HG02852 (cell line): Measurements from ENCODE around the gene RASSF5.
A peak's percentile ranks its signal among the peaks of the same experiment; 100 is the strongest.

Experiments used
- ATAC-seq: cut with Tn5 transposase; IDR thresholded peaks from one replicate; pipeline ENCODE4 v1.9.1; 2021; ENCODE audit warnings: mild to moderate bottlenecking, moderate library complexity; ENCODE audit not compliant: unreplicated experiment

The RASSF5 gene, protein sequence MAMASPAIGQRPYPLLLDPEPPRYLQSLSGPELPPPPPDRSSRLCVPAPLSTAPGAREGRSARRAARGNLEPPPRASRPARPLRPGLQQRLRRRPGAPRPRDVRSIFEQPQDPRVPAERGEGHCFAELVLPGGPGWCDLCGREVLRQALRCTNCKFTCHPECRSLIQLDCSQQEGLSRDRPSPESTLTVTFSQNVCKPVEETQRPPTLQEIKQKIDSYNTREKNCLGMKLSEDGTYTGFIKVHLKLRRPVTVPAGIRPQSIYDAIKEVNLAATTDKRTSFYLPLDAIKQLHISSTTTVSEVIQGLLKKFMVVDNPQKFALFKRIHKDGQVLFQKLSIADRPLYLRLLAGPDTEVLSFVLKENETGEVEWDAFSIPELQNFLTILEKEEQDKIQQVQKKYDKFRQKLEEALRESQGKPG

DNA sequence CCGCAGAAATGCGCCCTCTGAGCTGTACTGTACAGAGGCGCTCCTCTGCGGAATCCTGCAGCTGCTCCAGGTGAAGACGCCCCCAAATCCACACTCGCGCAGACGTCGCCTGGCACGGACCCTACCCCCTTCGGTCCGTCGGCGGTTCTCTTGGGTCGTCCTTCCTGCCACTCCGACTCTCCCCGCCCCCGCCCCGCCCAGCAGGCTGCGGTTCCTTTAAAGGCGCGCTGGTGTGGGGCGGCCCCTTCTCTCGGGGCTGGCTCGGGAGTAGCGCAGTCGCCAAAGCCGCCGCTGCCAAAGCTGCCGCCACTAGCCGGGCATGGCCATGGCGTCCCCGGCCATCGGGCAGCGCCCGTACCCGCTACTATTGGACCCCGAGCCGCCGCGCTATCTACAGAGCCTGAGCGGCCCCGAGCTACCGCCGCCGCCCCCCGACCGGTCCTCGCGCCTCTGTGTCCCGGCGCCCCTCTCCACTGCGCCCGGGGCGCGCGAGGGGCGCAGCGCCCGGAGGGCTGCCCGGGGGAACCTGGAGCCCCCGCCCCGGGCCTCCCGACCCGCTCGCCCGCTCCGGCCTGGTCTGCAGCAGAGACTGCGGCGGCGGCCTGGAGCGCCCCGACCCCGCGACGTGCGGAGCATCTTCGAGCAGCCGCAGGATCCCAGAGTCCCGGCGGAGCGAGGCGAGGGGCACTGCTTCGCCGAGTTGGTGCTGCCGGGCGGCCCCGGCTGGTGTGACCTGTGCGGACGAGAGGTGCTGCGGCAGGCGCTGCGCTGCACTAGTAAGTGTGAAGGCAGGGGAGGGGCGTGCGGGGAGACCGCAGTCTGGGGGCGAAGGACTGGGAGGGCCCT lies at the start of gene RASSF5:
RASSF5 (plus strand) TSS at position 248 of the 846 bp plus-strand sequence; CDS start at position 320, 72 bp downstream.
- peak; percentile 57 for ATAC-seq

DNA sequence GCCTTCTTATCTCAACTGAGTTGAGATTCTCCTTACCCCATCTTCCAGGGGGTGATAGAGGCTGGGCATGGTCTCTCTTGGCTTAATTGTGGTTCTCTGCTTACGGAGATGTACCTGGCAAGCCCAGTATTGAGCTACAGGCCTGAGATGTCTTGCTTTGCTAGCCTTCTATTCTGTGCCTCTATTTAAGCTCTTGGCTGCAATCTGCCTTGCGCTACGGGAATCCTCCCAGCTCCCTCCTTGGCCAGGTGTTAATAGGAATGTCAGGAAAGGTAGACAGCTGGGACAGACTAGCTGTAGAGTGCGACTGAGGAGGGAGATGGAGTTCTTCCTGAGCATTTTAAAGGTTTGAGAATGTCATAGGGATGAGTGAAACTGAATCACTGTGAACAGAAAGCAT lies 47.6 kb upstream of the RASSF5 start:
- no peak for ATAC-seq

DNA sequence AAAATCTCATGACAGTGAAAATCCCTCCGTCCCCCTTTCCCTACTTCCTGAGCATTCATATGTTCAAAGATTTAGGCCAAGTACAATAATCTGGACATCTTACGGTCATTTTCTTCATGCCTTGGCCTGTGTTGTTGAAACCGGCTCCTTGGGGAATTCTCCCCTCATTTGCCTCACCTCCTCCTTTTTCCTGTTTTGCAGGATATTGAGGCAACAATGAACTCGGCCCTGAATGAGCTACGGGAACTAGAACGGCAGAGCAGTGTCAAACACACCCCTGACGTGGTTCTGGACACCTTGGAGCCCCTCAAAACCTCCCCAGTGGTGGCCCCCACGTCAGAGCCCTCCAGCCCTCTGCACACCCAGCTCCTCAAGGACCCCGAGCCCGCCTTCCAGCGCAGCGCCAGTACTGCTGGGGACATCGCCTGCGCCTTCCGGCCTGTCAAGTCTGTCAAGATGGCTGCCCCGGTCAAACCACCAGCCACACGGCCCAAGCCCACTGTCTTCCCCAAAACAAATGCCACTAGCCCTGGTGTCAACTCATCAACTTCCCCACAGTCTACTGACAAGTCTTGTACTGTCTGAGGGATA lies 46.4 kb upstream of the RASSF5 start:
- ATAC-seq: no peak

DNA sequence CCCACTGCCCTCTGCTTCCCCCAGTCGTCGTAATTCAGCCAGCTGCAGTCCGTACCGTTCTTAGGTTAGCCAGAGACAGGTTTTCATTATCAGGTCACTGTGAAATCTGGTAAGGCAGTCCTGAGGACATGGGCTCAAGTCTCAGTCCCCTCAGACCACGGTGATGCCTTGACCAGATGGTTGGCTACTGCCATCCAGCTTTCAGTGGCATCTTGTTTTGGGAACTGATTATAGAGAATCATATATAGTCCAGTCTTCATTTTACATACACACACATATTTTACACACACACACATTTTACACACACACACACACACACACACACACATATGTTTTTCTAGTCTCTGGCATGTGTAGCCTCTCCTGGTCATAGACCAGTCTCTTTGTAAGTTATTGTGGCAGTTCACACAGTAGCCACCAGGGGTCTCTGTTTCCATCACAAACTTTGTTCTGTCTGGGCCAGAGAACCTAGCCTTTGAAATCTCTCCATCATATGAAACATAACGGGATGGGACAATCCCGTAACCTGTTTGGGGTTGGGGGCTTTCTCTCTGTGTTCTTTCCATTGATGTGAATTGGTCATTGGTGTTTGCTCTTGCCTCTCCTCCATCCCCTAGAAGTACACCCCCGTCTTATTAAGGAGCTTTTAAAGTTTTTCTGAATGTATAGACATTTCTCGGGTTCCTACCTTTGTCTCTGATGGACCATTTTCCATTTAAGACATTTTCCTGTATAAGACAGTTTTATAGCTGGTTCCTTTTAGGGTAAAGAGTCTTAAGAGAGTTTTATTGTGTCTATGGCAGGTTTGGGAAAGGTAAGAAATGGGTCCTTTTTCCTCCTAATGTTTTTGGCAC lies 45.5 kb upstream of the RASSF5 start:
- ATAC-seq: no peak

DNA sequence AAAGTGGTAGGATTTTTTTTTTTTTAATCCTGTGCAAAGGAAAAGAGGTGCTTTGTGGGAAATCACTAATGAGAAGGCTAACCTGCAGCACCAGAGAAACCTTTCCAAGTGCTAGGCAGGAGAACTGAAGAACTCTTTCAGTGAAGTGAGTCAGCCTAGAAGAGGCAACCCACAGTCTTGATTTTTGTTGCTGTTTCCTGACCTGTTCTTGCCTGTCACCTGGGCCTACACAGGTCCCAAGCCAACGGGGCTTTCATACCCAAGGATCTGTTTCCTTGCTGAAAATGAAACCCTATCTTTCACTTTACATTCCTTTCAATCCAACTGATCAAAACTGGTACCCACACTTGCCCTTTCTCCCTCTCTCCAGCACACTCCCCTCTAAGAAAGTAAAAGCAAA lies 44.2 kb upstream of the RASSF5 start:
- no peak for ATAC-seq

DNA sequence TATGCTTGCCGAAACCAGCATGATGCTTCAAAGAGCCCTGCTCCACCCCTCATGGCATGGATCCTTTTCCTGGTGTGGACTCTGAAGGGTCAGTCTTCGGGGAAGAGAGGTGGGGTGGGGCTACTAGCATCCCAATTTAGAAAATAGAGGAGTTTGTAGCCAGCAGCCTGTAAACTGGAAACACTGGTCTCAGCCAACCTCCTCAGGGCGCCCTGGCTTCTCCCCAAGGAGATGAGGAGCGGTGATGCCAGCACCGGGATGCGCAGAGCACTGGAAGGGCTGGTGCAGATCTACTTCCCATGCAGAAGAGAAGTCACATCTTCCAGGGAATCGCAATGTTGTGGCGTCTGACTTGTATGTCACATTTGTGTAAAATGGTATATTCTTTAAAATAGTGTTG lies 43.4 kb upstream of the RASSF5 start:
- ATAC-seq: no peak

DNA sequence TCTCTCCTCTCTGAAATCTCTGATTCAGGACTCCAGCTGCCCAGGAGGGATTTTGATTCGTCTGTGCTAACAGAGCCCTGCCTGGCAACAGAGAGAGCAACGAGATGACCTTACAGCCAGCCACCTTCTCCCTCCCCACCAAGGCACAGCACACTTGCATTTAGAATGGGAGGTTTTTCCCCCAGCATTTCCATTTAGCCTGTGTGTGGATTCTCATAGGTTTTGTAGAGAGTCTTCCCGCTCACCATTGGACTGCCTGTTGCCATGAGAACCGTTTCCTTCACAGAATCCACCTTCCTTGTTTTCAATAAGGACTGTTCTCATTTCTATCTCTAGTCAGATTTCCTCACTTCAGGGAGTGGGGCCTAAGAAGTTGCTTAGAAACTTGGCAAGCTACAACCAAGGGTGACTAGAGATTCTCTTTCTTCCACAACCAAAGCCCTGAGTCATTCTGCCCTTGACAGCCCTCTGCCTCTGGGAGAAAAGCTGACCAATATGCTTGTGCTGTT lies 42.8 kb upstream of the RASSF5 start:
- ATAC-seq: no peak

DNA sequence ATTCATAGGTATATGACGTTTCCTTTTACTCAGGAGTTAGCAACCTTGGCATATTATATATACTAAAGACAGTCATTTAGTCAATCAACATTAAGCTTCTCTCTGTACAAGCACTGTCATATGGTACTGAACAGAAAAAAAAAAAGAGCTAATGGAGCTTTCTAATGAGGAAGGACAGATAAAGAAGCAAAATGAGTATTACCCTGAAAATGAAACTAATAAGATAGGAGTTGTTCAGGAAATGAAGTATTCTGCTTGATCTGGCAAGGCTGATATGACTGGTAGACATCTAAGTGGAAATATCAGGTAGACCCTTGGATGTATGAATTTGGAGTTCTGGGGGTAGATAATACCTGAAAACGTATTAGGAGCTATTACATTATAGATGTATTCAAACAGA lies 41.4 kb upstream of the RASSF5 start:
- no peak for ATAC-seq

DNA sequence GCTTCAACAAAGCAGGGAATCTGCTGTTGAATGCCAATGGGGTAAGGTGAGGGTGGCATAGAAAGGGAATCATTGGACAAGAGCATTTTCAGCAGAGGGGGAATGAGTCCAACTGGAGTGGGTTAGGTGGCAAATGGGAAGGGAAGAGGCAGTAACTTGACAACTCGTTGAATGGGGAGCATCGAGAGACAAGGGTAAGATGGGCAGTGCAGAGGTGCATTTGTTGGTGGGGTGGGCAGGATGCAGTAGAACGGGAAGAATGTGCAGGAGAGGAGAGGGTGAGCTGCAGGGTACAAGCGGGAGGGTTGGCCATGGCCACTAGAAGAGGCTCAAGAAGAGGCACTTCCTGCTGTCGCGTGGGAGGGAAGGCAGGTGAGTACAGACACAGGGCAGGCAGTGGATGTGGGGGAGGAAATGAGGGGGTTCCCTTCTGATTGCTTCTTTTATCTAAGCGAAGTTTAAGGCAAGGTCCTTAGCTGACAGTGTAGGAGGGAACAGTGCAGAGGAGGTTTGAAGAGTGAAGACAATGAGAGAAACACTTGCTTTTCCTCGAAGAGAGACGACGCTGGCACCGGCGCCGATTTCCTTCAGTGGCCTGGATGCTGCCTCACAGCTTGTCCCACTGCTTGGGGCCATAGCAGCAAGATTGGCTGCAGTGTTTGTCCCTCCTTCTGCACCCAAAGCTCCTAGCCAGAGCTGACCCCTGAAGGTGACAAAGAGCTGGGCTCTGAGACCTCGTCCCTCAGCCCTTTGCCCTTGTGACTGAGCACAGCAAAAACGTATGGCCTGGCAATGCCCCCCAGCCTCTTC lies 40.3 kb upstream of the RASSF5 start:
- ATAC-seq: no peak

DNA sequence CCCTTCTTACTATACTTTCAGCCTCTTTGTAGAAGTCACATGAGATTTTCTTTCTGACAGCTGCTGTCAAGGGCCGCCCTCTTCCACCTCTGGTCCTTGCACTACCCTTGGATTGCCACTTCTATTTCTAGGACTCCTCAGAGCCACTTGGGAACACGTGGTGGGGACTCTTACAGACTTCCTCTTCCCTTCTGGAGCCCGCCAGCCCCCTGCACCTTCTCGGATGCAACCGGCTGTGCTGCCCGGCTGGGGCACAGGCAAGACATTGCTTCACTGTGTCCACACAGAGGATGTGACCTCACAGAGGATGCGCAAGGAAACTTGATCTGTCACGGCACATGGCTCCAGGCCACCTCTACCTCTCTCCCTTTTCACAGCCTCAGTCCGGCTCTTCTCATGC lies 39.4 kb upstream of the RASSF5 start:
- ATAC-seq: no peak

DNA sequence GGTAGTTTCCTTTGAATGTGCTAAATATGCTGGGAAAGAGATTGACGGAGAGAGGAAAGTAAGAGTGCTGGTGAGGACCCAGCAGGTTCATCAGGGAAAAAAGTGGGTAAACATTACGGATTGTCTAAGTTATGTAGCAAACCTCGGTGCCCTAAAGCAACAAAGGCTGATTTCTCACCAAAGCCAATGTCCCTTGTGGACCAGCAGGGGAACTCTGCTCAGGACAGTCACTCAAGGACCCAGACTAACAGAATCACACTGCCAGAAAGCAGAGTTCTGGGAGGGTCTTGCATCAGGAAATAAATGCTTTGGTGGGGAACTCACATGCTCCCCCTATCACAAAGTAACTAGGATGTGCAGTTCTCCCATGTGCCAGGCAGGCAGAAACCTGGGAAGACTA lies 38.8 kb upstream of the RASSF5 start:
- no peak for ATAC-seq

DNA sequence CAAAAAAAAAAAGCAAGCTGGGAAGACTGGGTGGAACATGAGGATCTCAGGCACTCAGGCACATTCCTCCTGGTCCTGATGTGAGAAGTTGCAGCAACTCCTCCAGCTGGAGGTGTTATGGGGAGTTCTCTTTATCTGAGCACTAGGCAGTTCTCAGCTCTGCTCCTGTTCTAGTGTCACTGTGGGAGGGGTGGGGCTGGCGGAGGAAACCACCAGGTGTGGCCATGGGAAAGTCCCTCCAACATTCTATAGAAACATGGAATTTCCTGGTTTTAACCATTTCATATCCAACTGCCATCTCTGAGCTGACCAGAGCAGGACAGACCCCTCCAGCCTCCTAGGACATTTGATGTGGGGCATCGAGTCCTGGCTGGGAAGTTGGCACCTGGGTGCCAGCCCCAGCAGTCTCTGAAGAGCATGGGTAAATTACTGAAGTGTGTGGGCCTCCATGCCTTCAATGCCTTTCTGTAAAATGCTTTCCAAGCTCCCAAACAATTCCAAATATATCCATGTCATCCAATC lies 37.9 kb upstream of the RASSF5 start:
- ATAC-seq: no peak

DNA sequence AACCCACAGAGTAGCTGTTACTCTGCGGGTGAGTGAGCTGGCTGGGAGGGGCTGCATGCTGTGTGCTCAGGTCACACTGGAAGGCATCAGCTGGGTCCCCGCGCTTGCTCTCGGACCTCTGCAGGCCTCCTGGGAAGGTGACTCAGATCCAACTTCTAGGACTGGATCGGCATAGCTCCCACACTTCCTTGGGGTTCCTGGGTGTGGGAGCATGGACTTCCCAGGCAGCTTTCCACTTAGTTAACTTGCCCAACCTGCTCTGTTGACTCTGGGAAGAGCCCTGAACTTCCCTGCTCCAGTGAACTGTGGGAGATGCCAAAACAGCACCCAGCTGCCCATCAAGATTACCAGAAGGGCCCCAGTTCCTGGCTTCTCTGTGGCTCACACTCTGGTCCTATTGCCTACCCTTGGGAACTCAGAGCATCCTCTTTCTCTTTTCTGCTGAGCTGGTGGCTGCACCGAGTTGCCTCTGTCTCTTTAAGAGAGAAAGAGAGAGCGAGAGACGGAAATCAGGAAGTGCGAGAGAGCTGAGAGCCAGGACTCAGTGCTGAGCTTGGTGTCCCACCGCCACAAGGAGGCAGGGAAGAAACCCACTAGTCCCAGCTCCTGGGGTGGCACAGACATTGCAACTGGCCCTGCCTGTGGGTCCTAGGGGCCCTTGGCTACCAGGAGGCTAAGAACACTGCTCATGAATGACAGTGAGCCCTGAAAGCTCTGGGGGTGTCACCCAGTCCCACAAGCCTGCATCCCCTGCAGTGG lies 37.2 kb upstream of the RASSF5 start, which contains the start of gene IKBKE:
IKBKE (plus strand) TSS at position 544 of the 759 bp plus-strand sequence. CDS start 2,752 bp downstream, outside the sequence.
- ATAC-seq: peak; percentile 55

DNA sequence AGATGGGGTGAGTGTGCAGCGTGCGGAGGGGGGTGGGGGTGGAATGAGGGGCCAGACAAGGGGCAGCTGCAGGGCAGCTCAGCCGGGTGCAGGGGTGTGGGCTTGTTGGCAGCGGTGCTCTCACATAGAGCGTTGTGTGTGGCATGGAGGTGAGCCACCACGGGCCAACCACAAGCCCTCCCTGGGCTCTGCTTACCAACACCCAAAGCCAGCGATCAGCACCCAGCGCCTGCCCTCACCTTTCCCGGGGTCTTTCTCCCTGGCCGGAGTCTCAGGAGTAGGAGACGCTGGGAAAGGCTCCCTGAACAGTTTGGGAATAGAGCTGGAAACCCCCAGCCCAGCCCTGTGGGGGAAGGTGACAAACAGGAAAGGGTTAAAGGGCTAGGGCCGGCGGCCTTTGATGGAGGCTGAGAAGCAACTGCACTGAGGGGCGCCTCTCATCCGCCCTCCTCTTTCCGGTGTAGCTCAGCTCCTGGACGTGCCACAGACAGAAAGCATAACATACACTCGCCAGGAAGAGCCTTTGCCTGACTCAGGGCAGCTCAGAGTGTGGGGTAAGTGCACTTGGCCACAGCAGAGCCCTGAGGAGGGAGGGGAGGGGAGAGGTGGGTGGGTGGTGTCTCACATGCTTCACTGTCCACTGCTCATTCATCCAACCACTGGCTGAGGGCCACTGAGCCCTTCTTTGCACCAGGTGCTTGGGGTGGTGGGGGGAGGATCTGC lies 36.5 kb upstream of the RASSF5 start:
- peak; percentile 30 for ATAC-seq

DNA sequence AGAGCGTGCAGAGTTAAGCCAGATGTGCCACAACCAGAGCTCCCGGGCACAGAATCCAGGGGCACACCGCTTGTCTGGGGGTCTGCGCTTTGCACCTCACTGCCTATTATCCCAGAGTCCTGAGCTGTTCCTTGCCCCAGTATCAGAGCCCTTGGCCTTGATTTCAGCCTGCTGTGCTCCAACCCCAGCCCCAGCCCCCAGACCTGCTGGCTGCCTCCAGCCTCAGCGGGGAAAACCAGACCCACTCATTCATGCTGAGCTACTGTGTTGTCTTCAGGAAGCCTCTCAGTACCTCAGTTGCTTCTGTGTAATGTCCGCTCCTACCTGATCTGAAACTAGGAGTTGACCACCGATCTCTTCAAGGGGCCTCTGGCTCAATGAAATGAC lies 35.9 kb upstream of the RASSF5 start:
- peak; percentile 33 for ATAC-seq

DNA sequence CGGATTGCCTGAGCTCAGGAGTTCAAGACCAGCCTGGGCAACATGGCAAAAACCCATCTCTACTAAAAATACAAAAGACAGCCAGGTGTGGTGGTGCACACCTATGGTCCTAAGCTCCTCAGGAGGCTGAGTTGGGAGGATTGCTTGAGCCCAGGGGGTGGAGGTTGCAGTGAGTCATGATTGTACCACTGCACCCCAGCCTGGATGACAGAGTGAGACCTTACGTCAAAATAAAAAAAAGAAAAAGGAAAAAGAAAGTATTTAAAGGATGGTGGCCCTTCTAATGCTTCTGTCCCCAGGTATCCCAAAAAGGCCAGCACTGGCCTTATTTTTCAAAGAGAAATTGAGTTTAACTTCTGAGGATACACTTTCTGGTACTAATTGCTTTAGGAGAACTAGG lies 35.3 kb upstream of the RASSF5 start:
- ATAC-seq: no peak

DNA sequence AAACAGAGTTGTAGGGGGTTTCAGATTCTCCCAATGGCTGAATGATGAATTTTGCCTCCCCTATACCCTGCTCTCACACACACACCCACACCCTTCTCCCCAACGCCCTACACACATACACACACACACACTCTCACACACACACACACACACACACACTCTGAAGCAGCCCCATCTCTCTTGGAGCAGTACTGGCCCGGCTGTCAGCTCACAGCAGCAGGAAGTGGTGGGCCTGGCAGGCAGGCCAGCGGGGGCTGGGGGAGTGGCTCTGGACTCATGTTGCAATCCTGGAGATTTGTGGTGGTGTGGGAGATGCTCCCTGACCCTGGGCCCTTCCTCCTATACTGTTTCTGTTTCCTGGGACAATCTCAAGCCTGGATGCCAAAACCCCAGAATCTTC lies 34.9 kb upstream of the RASSF5 start:
- ATAC-seq: no peak

DNA sequence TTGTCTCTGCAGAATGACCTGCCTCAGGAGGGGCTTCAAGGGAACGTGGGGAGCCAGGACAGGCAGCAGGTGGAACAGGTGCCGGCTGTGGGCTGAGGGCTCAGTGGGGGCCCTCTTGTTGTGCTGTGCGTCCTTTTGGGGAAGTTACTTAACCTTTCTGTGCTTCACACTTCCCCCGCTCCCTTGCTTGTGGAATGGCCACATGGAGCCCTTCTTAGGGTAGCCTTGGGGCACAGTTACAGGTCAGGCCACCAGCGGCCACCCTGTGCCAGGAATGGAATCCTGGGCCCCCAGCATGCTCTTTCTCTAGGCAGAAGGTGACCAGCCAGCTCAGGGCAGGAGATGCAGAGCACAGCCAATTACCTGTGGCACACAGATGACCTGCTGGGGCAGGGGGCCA lies 34.4 kb upstream of the RASSF5 start:
- no peak for ATAC-seq
